ENCODE data around the gene IQUB.
"Not testable (repeated sequence)": the region's sequence is repeated elsewhere in the genome, so short reads cannot be mapped to it uniquely, and the experiment has no call there.

IQUB gene

GRCh38 chr7:123494193-123494796 lies 40.1 kb downstream of the IQUB start:
- in situ Hi-C loops (cut with MboI; ENCODE audit: low sequenced_read_pairs), result no loop called here

- in situ Hi-C loops (cut with MboI; ENCODE audit: low sequenced_read_pairs), result no loop called here
Observed at GRCh38 chr7:123492485-123492884, 41.9 kb downstream of the IQUB start.

GRCh38 chr7:123485721-123486120 lies 48.7 kb downstream of the IQUB start:
- in situ Hi-C loops (cut with MboI; ENCODE audit: low sequenced_read_pairs), result no loop called here

- in situ Hi-C loops (cut with MboI; ENCODE audit: low sequenced_read_pairs), result no loop called here
Observed at GRCh38 chr7:123485187-123485586, 49.2 kb downstream of the IQUB start.

- in situ Hi-C loops (cut with MboI; ENCODE audit: low sequenced_read_pairs), result no loop called here
Observed at GRCh38 chr7:123484199-123484598, 50.2 kb downstream of the IQUB start.

- in situ Hi-C loops (cut with MboI; ENCODE audit: low sequenced_read_pairs), result no loop called here
Observed at GRCh38 chr7:123480107-123480506, 54.3 kb downstream of the IQUB start.

- in situ Hi-C loops (cut with MboI; ENCODE audit: low sequenced_read_pairs), result not testable (repeated sequence)
Observed at GRCh38 chr7:123478056-123478455, 56.3 kb downstream of the IQUB start.

GRCh38 chr7:123472750-123473445 lies 61.5 kb downstream of the IQUB start:
- in situ Hi-C loops (cut with MboI; ENCODE audit: low sequenced_read_pairs), result no loop called here

- in situ Hi-C loops (cut with MboI; ENCODE audit: low sequenced_read_pairs), result no loop called here
Observed at GRCh38 chr7:123472327-123472726, 62.1 kb downstream of the IQUB start.

- in situ Hi-C loops (cut with MboI; ENCODE audit: low sequenced_read_pairs), result no loop called here
Observed at GRCh38 chr7:123468303-123468702, 66.1 kb downstream of the IQUB start.

GRCh38 chr7:123463890-123464289 lies 70.5 kb downstream of the IQUB start:
- in situ Hi-C loops (cut with MboI; ENCODE audit: low sequenced_read_pairs), result no loop called here

- in situ Hi-C loops (cut with MboI; ENCODE audit: low sequenced_read_pairs), result no loop called here
Observed at GRCh38 chr7:123460616-123461015, 73.8 kb downstream of the IQUB start.

- in situ Hi-C loops (cut with MboI; ENCODE audit: low sequenced_read_pairs), result no loop called here
Observed at GRCh38 chr7:123455965-123456470, 78.4 kb downstream of the IQUB start.

GRCh38 chr7:123440101-123440548 lies 94.3 kb downstream of the IQUB start:
- in situ Hi-C loops (cut with MboI; ENCODE audit: low sequenced_read_pairs), result no loop called here

- in situ Hi-C loops (cut with MboI; ENCODE audit: low sequenced_read_pairs), result no loop called here
Observed at GRCh38 chr7:123439191-123439590, 95.2 kb downstream of the IQUB start.

GRCh38 chr7:123437447-123437995 lies 96.9 kb downstream of the IQUB start:
- in situ Hi-C loops (cut with MboI; ENCODE audit: low sequenced_read_pairs), result no loop called here

GRCh38 chr7:123435080-123435700 lies 99.2 kb downstream of the IQUB start:
- in situ Hi-C loops (cut with MboI; ENCODE audit: low sequenced_read_pairs), result no loop called here

GRCh38 chr7:123433665-123434064 lies 100.7 kb downstream of the IQUB start:
- in situ Hi-C loops (cut with MboI; ENCODE audit: low sequenced_read_pairs), result no loop called here

- in situ Hi-C loops (cut with MboI; ENCODE audit: low sequenced_read_pairs), result no loop called here
Observed at GRCh38 chr7:123432601-123433000, 101.8 kb downstream of the IQUB start.

- in situ Hi-C loops (cut with MboI; ENCODE audit: low sequenced_read_pairs), result no loop called here
Observed at GRCh38 chr7:123431075-123431614, 103.2 kb downstream of the IQUB start.

GRCh38 chr7:123425246-123425645 lies 109.1 kb downstream of the IQUB start:
- in situ Hi-C loops (cut with MboI; ENCODE audit: low sequenced_read_pairs), result no loop called here
